Iris pigment epithelial cell (primary cell): ENCODE results near the gene CAMK1D.

ENCODE experiments used
- DNase-seq: peaks from one replicate; pipeline ENCODE4 v3.0.0-alpha.2; 2011; ENCODE audit warnings: low read depth

The CAMK1D gene

DNA sequence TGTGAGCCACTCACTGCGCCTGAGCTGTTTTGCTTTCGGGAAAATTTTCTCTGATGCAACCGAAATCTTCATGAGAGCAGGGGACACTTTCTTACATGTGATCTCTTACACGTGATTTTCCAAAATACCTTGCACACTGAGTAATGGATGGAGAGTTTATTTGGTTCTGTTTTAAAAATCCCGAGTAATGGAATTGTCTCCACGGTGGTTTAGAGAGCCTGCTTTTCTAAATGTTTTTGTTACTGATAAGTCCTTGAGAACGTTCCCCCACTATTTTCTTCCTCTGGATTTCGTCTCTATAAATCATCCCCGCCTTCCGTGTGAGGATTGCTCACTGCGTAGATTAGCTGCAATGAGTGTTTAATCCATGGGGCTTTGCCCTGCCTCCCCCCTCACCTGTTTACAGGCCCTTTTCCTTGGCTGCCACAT lies 25.7 kb downstream of the CAMK1D start:
- no peak for DNase-seq

DNA sequence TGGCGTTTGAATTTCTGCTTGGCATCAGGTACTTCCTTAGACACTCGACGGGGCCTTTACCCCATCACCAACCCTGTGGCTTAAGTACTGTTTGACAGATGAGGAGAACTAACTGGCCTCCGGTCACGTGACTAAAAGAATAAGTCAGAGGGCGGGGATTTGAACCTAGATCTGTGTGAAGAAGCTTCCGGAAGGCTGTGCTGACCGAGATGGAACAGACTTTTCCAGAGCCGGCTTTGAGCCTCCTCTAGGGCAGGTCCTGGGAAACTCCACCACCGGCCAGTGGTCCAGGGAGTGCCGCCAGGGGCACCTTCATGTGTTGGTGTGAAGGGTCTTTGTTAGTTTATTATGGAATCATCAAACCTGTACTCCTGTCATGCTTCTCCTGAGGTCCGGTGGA lies 26.9 kb downstream of the CAMK1D start:
- DNase-seq, result no peak

DNA sequence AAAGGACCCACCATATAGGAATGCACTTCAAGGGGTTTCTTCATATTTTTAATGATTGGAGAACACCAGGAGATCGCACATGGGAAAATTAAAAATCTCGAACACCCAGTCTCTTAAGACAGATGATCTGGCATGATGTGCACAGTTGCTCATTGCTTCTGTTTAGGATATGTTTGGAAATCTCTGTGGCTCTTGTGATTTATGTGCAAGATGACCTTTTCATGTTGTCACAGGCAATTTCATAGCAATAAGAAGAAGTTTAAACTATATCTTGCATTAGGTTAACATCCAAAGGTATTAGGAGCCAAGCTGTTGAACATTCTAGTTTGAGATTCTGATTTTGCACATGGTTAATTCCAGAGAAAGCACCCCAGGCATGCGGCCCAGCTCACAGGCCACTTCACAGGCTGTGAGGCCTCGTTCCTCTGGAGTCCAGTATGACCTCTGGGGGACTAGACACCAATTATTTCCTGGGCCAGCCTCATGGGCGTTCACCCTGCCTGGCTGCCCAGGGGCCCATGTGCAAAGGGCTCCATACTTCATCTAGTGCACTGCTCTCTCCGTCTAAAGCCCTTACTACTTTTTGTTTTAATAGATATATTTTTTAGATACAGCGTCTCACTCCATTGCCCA lies 28.4 kb downstream of the CAMK1D start:
- DNase-seq, result no peak

DNA sequence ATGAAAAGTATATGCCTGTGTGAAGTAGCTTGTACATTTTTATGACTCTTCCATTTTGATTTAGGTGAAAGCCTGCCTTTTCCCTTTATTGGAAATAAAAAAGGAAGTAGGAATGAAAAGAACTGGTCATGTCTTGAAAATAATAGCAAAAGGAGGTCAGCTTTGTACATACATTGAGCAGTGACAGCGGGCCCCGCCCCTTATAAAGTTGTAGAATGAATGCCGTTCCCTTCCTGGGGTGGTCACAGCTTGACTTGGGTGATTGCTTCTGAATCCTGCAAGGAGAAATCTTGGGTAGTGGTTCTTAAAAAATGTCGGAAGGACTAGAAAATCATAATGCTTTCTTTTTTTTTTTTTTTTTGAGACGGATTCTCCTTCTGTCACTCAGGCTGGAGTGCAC lies 31.7 kb downstream of the CAMK1D start:
- DNase-seq, result no peak

DNA sequence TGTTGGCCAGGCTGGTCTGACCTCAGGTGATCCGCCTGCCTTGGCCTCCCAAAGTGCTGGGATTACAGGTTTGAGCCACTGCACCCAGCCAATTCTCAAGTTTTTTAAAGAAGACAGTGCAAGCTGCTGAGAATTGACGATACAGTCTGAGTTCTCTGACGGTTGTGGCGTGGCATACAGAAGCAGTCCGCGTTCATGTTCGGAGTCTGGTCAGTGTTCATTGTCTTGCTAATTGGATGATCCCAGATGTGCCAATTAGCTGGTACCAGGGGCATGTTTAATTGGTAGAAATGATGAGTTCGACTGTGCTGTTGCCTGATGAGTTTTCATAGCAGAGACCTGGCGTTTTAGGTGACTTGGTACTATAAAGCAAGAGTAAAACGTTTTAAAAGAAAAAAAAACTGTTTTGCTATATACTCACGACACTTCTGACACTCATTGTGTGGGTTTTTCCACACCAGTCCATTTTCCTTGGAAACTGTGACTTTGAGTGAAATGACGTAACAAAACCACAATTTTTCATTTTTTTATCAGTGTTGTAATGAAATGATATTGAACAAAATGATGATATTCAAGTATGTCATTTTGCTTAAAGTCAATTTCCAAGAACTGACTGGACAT lies 32.3 kb downstream of the CAMK1D start:
- DNase-seq, result no peak

DNA sequence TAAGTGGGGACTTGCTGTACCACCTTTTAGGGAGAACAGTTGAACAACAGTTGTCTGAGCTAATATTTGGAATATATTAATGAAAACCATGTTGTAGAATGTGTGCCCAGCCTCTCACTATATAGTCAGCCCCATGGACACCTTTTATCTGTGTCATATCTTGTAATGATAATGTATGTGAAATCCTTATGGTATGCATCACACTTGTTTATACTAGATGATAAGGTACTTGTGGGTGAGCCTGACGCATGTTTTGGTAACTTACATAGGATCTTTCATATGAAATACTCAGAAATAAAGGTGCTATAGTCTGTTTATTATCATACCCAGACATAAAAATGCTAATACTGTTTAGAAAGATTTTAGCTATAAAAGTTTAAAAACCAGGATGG lies 32.8 kb downstream of the CAMK1D start:
- no peak for DNase-seq

DNA sequence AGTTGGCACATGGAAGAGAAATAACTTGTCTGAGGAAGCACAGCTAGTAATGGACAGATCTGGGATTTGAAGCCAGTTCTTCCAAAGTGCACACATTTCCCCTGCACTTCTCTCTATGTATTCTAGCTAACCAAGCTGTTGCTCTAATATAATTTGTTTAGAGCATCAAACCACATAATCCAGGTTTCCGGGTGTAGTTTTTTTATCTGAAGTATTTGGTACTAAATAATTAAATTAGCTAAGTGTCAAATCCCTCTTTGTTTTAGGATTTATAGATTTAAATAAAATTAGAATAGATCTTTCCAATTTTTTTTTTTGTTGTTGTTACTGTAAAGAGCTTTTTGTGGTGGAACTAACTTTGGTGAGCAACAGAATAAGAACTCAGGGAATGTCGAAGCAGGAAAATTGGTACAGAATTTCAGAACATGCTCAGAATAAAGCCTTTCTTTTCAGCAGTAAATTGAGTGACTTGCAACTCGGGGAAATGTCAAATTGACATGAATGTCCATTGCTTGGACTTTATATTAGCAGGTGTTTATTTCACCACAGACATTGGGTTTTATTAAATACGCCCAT lies 33.7 kb downstream of the CAMK1D start:
- no peak for DNase-seq

DNA sequence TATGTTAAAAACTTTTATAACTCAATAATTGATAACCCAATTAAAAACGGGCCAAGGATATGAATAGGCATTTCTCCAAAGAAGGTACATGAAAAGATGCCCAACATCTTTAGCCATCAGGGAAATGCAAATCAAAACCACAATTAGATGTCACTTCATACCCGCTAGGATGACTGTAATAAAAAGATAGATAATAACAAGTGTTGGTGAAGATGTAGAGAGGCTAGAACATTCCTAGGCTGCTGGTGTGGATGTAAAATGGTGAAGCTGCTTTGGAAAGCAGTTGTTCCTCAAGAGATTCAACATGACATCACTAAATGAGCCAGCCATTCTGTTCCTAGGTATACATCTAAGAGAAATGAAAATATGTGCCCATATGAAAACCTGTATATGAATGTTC lies 35.6 kb downstream of the CAMK1D start:
- DNase-seq, result no peak

DNA sequence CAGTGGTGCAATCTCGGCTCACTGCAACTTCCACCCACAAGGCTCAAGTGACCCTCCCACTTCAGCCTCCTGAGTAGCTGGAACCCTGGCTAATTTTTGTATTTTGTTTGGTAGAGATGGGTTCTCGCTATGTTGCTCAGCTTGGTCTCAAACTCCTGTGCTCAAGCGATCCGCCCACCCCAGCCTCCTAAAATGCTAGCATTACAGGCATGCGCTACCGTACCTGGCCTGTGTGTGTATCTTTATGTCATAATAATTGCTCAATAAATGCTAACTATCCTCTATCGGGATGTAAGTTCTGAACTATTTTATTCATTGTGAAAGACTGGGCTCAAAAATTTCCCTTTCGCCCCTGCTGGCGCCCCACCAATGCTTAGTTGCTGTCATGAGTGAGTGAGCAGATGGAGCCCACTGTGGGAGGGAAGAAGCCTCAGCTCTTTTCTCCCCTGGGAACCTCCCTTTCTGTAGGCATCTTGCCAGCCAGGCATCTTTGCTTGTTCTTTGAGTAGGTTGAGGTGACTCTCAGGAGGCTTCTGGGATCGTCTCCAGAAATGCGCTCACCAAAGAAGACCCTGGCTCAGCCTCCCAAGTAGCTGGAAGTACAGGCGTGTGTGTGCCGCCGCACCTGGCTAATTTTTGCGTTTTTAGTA lies 38.3 kb downstream of the CAMK1D start:
- no peak for DNase-seq

DNA sequence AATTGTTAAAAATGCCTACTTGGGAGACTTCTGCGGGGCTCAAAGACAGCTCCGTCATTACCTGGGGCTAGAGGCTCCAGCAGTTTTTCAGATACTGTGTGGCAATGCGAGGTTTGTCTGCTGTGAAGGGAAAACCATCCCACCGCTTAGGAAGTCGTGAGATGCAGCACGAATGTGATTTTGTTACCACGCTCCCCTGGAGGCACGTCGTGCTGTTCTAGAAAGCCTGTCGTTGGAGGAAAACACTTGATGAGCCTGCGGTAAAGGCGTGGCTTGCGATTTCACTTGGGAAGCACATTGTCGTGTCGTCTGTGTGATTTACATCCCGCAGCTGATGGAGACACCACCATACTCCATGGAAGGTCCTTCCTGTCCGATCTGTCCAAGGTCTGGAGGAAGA lies 39.3 kb downstream of the CAMK1D start:
- DNase-seq, result no peak

DNA sequence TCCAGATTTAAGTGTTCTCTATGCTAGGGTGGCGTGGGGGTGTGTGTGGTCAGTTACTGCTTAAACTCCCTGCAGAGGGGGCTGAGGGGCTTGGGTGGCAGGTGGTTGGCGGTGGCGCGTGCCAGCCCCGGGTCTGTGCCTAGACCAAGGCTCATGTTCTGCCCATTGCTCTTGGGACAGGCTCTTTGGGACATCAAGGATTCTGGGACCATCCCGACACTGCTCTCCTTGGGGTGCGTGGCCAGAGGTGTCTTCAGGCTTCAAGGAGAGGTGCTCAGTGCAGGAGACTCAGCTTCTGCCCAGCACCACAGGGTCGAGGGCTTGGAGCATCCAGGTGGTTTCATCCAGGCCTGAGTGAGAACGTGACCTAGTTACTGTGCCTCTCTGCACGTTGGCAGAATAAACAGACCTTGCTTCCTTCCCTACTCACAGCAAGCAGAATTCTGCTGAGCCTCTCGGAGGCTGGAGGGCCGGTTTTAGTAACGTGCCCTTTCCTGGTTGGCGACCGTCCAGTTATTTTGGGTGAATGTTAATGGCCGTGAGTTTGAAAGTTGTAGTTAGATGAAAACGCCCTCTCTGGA lies 39.9 kb downstream of the CAMK1D start:
- DNase-seq, result no peak

DNA sequence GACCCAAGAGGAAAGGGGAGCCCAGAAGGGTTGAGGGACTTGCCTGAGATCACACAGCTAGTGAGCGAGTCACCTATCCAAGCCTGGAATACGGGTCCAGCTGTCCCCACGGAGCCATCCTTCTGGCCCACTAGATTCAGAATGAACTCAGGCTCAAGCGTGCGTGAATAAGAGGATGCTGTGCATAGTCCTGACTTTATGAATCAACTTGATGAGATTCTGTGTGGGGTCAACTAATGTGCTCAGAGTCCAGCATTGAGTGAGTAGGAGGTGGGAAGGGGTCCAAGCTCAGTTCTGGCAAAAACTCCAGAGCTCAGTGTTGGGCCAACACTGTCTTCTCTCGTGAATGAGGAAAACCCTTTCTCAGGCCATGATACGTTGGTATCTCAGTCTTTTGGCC lies 41.4 kb downstream of the CAMK1D start:
- DNase-seq, result peak; percentile 11

DNA sequence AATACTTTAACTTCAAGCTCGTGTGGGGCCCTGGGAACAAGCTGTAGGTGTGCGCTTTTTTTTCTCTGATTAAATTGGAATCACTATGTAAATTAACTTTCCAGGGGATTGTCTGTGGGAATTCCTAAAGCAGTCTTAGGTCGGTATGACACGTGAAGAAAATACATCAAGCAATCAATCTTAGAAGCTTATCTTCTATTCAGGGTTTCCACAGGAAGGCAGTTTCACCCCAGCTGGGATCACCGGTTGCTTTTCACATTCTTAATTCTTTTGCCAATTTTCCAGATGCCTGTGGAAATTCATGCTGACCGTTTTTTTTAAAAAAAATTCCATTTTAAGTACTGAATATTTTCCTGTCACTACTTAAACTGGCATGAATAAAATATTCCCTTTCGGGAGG lies 41.9 kb downstream of the CAMK1D start:
- no peak for DNase-seq

DNA sequence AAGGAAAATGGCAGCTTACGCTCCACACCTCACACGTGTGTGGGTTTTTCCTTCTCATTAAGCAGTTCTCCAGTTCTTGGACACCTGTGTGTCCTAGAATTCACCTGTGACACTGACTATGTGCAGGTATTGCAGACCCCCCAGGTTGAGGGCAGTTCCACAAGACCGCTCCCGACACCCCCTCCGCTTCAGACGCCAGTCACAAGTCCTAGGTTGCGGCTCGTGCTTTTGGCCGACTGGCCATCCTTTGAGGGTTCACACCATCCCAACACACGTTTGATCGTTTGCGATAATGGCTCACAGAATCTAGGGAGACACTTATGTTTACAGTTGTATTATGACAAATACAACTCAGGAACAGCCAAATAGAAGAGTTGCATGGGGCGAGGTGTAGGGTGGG lies 44.5 kb downstream of the CAMK1D start:
- DNase-seq, result no peak

DNA sequence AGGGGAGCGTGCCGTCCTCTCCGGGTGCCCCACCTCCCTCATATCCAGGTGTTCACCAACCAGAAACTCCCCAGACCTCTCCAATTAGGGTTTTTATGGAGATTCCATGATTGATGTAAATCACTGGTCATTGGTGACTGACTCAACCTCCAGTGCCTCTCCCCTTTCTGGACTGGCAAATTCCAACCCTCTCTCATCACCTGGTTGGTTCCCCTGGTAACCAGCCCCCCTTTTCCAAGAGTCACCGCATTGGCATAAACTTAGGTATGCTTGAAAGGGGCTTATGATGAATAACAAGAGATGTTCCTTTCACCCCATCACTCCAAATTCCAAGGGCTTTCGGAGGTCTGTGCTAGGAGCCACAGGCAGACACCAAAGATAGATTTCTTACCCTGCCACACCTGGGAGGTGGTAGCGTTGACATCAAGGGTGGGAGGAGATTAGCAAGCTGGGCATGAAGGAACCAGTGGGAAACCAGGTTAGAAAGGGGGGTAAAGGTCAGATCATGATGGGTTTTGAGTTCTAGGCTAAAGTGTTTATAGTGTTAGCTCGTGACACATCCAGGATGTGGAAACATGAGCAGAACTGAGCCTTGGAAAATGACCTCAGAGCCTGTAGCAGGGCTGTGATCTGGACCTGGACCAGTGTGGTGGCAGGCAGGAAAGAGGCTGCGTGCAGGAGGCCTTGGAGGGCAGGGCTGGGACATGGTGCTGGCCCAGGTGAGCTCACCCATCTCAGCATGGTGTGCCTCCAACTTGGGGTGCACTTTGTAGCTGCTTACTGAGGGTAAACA lies 45.1 kb downstream of the CAMK1D start:
- DNase-seq, result peak; percentile 24

DNA sequence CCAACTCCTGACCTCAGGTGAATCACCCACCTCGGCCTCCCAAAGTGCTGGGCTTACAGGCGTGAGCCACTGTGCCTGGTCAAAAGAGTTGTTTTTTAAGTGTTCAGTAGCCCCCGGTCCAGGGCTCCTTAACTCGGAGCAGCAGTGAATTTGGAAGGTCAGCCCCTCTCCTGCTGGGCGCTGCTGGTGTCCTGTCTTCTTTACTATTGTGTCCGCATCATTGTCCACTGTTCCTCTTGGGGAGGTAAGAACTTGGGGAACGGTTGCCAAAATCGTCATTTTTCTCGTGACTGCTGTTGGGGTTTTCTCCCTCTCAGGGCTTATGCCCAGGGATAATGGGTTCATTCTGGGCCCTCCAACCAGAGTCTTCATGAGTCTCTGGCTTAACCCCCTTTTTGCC lies 46.7 kb downstream of the CAMK1D start:
- no peak for DNase-seq

DNA sequence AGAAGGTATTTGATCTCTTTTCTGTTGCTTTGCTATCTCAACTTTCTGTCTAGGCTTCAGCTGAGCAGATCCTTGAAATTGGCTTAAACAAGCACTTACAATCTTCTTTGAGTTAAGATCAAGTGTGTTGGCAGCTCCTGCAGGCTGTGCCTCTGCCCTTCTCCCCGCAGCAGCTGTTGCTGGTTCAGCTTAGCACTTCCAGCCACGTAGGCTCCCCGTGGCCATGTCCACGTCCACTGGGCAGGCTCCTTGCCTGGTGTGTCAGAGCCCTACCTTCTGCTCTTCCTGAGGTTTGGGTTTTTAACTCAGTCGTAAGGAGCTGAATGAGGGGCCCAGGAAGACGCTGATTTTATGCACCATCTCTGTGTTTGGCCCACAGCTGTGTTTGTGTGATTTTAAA lies 47.2 kb downstream of the CAMK1D start:
- DNase-seq, result no peak

DNA sequence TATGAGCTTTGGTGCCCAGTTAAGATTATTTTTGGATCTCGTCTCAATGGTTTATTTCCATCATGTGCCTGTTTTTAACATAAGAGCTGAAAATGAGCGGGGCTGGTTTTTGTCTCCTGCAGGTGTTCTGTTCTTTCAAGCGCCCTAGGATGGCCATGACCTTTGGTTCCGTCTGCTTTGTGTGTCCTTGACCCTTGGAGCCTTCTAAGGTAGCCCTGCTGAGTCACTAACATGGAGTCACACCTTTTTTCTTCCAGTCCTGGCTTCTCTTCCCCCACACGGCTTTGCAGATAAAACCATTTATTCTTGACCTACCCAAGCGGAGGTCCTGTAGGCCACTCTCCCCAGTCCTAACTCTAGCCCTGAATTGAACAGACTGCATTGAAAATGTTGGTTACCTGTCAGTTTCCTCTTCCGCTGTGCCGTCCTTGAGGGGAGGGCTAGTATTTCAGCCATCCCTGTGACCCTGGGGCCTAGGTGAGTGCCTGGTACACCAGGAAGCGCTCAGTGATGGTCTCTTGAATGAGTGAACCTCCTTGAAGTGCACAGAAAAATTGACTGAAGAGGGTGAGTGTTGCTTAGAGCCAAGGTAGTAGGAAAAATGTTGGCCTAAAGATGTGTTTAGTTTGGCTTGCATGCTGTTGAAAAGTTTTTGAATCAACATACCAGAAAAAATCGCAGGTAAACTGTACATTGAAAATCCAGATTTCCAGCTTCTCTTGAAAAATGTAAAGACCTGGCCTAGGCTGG lies 48.0 kb downstream of the CAMK1D start:
- no peak for DNase-seq

DNA sequence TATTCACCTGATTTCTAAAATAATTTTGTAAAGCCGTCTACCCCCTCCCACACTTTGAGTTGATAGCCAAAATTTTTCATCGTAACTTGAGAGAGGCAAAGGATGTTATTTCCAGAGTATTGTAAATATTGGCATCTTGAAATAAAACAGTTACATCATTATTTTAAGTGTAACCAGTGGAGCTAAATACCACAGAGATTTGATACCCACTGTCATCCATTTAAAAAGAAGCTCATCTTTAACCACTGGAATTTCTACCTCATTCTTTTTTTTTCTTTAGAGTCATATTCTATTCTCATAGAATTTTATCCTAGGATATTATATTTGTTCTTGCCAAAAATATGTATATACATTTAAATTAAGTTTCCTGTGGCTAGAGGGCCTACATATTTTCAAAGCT lies 48.6 kb downstream of the CAMK1D start:
- no peak for DNase-seq

DNA sequence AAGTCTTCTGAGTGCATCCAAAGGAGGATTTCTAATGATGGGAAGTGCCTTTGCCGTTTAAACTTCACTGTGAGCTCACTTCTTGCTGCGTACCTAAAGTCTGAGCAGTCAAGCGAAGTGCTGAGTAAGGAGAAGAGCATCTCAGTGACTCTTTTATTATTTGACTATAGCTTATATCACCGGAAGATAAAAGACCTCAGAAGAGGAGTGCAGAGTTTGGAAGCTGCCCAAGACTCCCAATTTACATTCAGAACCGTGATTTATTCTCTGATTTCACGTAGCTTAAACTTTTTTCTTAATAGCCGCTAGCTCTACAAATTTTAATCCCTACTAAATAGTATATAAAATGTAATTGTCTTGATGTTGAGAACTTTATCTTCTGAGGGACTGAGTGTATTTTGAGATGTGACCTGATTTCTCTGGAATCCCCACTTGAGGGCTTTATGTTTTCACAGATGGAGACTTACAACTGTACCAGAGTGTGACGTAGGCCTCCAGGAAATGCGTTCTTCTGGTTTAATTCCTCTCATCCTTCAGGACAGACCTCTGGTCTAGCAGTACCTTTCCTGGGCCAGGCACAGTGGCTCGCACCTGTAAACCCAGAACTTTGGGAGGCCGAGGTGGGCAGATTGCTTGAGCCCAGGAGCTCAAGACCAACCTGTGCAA lies 51.1 kb downstream of the CAMK1D start:
- DNase-seq, result peak; percentile 69

DNA sequence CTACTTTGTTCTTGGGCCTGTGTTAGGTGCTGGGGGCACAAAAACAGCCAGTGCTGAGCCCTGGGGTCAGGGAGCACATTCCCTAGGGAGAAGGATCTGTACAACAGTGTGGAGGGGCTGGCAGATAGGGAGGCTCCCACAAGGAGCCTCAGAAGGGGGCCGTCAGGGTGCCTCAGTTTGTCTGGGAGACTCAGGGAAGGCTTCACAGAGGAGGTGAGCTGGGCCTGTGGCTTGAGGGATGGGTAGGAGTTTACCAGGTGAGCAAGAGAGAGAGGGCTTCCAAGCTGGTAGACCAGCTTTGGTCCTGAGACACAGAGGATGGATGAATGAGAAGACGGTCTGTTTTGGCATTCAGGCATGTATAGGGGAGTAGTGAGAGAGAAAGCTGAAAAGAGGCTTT lies 52.1 kb downstream of the CAMK1D start:
- no peak for DNase-seq
